GM21717 (cell line): ENCODE data around the gene KRT86.

Experiments used
- ATAC-seq: cut with Tn5 transposase; IDR thresholded peaks from one replicate; pipeline ENCODE4 v1.9.1; 2021; ENCODE audit warnings: mild to moderate bottlenecking, moderate library complexity; ENCODE audit not compliant: unreplicated experiment

The KRT86 gene

DNA sequence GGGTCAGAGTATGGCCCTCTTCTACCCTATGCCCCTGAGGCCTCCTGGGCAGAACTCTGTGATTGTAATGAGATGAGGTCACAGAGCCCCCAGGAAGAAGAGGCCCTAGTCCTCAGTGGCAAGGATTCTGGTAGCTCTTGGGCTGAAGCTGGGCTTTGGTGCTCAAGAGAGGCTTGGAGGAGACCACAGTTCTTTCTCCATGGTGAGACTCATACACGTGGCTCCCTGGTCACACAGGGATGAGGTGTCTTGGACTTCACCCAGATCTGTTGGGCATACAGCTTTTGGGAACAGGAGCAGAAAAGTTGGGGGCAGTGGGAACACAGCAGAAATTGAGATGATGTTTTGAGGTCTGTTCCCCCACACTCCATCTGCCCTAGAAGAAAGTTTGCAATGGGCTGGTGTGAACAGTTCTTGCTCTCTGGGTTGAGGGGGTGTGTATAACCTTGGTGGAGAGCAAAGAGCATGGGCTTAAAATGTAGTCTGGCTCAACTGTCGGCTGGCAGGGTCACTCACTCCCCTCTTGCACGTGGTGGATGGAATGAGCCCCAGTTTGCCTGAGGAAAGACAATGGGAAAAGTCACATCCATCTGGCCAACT lies at the start of gene KRT86:
Gene KRT86 (plus strand): TSS at position 125 of the 600 bp plus-strand sequence. CDS start 27,272 bp downstream, outside the sequence.
- no peak for ATAC-seq

DNA sequence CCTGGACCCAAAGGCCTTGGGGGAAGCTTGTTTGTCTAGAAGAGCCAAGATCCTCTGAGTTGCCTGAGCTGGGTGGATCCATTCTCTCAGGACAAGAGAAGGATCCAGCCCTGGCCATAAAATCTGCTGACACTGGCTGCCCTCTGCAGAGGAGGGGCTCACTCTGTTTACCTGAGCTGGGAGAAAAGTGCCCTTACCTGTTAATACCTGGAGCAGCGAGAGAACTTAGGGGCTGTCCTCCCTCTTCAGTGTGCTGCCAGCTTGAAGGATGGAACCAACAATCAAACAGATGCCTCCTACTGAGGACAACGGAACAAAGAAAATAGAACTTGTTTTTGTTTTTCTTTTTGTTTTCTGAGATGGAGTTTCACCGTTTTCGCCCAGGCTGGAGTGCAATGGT lies 48.7 kb upstream of the KRT86 start:
- ATAC-seq = no peak

DNA sequence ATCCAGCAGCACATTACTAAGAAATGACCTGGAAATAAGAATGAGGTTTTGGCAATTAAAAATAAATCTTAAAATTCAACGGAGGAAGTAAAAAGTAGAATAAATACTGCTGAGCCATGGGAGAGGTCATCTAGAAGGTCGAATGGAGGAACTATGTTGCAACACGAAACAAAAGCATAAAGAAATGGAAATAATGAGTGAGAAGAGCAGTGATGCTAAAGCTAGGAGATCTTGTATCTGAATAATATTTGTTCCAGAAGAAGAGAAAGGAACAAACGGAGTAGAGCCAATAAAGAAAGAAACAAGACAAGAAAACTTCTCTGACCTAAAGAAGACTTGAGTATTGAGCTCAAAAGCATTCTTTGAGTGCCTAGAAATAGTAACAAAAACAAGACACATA lies 48.0 kb upstream of the KRT86 start:
- ATAC-seq = no peak

DNA sequence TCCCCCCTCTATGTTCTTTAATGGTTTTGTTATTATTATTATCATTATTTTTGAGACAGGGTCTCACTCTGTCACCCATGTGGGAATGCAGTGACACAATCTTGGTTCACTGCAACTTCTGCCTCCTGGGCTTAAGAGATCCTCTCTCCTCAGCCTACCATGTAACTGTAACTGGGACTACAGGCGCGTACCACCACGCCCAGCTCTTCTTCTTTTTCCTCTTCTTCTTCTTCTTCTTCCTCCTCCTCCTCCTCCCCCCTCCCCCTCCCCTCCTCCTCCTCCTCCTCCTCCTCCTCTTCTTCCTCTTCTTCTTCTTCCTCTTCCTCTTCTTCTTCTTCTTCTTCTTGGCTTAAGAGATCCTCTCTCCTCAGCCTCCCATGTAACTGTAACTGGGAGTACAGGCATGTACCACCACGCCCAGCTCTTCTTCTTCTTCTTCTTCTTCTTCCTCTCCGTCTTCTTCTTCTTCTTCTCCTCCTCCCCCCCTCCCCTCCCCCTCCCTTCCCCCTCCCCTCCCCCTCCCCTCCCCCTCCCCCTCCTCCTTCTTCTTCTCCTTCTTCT lies 46.8 kb upstream of the KRT86 start:
- no peak for ATAC-seq

DNA sequence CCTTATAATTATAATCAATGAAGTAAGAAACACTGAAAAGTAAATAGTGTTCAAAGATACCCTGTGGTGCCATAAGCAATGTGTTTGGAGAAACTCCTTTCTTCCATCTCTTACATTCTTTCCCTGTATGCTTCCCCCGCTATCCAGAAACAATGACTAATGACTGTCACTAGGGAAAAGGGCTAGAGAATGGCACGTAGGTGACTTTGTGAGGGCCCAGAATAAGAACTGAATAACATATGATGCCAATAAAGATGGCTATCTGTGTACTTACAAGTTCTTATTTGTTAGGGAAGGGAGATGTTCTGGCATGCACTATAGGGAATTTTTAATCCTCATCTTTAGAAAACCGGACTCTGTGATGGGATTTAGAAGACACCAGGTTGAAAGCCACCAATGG lies 46.1 kb upstream of the KRT86 start:
- ATAC-seq = no peak

DNA sequence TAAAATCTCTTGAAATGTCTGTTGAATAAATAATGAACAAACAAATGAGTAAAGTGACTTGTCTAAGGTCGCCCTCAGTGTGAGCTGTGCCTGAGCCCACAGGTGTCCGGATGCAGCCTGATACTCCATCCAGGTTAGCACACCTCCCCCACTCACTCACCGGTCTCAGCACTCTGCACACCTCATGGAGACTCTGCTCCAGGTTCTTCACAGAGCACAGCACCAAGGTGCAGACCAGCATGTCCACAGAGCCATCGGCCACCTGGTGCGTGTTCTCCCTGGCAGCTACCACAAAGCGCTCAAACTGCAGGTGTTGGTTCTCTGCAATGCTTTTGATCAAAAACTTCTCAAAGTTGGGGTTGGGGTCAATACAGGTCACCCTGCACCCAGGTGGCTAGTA lies 45.5 kb upstream of the KRT86 start:
- ATAC-seq = no peak

DNA sequence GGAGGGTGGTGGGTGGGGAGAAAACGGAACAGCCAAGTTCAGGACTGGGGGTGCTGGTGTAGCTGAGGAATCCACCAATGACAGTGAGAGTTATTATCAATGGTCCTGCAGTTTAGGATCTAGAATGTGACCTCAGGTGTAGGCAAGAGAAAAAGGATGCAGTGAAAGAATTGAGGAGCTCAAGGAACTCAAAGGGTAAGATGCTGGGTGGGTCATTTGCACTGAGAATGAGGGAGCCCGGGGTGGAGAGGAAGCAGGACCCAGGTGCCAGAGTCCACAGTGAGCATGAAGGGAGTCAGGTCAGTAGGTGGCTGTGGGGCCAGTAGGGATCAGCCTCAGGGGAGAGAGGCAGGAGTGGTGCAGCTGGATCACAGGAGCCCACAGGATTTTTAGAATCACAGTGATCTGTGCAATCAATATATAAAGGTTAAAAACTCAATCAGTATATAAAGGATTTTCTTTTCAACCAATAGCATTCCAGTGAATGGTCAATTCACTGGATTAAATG lies 44.6 kb upstream of the KRT86 start:
- no peak for ATAC-seq

DNA sequence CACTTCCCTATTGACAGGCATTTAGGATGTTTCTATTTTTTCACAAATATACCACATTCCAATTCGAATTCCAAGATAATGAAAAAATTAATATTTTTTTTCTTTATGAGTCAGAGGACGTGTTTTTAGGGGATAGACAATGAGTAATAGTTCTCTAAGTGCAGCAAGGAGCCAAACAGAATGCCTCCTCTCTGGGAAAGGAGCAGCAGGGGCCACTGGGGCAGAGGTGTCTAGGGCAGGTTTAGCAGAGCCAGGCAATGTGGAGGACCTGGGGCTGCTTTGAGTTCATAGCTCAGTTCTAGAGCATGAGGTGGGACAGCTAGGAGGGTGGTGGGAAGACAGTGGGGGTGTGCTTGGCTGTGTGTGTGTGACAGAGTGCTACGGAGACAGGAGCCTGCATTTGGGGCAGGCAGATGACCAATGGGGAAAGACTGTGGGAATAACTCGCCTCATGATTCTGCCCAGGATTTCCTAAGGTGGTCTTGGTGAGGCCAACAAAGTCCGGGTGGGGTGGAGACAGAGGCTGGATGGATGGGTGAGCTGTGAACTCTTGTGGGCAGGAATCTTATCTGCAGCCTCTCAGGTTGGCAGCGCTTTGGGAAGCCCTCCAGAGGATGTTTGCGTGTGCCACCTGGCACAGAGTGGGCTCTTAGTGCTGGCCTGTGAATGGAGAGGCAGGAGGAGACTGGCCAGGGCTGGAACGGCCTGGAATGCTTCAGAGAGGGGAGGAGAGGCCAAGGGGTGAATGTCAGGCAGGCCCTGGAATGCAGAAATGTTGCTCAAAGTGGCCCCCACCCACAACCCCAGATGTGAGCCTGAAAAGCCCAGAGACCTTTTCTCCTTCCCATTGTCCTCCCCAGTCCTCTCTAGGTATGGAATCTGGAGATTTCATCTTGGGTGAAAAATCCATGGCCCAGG lies 43.8 kb upstream of the KRT86 start:
- ATAC-seq = no peak

DNA sequence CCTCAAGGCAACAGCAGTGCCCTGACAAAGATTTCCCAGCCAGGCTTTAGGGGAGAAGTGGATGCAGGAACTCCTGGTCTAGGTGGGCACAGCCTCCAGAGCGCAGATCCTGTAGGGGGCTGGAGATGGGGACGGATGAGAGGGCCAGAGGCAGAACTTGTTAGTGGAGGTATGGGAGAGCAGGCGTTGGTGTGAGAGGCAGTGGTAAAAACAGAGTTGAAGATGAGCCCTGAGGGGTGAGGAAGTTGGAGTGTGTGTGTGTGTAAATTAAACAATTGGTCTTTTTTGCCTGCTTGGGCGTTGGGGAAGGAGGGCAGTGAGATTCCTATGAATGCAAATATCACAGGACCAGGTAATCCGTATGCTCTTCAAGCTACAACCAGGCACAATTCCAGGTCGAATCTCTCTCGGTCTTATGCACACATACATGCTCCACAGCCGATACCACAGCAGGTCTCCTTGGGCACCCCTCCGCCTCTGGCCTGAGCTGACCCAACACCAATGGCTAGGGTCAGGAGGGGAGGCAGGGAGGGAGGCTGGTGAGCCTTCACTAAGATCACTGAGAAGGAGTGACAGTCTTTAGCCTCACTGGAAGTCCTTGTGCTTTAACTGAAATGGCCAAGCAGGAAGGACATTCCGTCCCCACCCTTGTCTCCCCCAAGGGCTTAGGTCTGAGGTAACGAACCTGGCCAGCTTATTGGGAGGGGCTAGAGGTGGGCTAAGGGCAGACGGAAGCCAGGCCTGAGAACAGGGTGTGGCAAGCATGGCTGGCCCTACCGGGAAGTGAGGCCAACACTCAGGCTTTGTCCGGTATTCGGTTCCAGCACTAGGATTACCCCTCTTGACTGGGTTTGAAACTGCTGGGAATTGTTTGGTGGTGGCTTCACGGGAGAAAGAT lies 42.9 kb upstream of the KRT86 start:
- ATAC-seq = no peak

DNA sequence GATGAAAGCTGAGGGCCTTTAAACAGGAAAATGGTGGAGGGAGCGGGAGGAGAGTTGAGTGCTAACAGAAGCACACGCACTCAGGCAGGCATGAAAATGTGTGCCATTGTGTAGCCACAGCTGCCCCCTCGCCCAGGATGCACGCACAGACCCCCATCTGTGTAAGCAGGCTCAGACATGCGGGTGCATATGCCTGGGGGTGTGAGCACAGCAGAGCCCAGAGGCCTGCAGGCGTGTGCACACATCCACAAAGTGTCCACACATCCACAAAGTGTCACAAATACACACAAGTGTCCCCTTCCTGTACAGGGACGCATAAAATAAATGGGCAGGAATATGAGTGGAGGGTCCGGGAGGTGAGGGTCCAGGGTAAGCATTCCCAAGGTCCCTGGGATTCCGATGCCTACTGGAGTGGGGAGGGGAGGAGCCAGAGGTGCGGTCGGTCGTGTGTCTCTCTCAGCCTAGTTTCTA lies 42.2 kb upstream of the KRT86 start:
- no peak for ATAC-seq

DNA sequence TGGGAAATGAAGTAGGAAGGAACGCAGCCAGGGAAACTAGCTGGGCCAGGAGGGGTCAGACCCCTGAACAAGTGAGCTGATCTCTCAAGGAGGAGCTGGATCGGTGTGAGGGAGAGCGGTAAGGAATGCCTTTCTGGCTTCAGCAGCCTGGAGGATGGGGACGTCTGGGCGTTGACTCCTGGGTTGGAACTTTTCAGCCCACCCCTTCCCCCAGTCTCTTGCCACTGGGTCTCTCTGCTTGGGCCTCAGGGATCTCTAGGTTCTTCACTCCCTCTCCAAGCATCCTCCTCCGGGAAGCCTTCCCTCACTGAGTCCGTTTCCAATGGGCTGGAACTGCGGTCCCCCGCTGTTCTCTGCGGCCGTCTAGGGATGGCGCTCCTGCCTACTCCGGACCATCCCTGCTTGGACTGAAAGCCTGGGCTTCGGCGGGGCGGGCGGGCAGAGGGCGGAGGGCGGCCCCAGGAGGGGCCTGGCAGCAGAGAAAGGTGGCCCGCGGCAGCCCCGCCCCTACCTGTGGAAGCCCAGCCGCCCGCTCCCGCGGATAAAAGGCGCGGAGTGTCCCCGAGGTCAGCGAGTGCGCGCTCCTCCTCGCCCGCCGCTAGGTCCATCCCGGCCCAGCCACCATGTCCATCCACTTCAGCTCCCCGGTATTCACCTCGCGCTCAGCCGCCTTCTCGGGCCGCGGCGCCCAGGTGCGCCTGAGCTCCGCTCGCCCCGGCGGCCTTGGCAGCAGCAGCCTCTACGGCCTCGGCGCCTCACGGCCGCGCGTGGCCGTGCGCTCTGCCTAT lies 41.6 kb upstream of the KRT86 start, which contains the start of gene KRT7:
Gene KRT7 (plus strand): TSS at position 570 of the 788 bp plus-strand sequence. CDS start 54 bp downstream, at position 624.
- ATAC-seq = no peak

DNA sequence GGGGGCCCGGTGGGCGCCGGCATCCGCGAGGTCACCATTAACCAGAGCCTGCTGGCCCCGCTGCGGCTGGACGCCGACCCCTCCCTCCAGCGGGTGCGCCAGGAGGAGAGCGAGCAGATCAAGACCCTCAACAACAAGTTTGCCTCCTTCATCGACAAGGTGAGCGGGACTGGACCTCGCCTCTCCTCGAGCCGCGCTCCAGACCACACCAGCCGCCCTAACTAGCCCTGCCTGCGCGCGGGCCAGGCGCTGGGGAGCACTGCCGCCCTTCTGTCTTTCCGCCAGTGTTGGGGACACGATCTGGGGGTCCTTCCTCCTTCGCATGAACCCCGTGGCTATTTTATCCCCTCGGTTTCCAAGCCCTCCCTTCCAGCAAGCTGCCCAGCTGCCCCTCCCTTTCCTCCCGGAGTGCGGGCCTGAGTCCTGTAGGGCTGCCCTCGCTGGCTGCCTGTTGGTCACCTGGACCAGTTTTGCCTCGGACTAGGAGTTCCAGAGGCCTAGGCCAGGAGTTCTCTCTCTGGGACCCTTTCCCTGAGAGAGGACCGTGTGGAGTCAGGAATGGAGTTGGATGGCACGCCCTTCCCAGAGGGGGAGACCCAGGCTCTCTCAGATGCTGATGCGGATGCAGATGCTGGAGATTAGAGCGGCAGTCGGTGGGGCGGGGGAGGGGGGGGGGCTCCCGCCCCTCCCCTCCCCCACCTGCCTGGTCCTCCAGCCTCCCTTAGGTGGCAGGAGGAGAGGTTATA lies 40.8 kb upstream of the KRT86 start:
- ATAC-seq = no peak

DNA sequence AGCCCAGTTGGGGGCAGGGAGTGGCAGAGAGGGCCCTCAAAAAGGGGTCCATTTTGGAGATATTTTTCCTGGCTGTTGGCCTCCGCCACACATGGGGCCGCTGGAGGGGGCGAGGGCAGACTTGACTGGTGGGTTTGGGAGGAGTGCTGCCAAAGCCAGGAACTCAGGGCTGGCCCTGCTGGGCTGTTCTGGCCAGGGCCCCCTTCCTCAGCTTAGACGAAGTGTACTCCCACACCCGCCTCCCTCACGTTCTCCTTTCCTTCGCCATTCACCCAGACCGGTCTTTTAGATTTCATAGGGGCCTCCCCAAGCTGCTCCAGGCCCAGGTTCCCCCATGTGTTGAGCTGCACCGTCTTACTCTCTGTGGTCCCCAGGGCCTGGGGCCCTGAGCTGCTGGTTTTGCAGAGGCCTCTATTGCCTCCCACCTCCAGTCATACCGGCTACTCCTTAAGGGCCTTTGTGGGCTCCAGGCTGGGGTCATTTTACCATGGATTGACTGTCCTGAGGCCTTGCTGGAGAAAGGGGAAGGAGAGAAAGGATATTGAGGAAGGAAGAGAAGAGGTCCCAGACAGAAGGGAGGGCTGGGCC lies 40.1 kb upstream of the KRT86 start:
- ATAC-seq = no peak

DNA sequence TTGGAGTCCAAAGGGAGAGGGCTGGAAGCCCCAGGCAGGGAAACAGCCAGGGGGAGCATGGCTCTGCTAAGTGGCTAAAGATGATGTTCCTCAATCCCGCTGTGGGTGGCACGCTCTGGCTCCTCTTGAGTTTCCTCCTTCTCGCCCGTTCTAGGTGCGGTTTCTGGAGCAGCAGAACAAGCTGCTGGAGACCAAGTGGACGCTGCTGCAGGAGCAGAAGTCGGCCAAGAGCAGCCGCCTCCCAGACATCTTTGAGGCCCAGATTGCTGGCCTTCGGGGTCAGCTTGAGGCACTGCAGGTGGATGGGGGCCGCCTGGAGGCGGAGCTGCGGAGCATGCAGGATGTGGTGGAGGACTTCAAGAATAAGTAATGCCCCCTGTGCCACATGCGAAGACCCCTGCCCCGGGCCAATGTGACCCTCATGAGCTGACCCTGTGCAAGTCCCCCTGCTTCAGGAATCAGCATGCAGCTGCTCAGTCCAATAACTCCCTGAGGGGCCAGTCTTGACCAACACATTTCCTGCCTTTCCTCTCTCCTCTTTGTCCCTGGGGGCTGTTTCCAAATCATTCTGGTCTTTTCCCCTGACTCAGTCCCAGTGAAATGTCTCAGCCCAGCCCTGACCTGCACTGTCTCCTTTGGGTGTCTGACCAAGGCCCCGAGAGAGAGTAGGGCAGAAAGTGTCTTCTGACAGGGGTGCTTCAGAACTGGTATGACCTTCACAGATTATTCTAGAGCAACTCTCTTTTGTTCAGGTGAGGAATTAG lies 39.3 kb upstream of the KRT86 start:
- no peak for ATAC-seq

DNA sequence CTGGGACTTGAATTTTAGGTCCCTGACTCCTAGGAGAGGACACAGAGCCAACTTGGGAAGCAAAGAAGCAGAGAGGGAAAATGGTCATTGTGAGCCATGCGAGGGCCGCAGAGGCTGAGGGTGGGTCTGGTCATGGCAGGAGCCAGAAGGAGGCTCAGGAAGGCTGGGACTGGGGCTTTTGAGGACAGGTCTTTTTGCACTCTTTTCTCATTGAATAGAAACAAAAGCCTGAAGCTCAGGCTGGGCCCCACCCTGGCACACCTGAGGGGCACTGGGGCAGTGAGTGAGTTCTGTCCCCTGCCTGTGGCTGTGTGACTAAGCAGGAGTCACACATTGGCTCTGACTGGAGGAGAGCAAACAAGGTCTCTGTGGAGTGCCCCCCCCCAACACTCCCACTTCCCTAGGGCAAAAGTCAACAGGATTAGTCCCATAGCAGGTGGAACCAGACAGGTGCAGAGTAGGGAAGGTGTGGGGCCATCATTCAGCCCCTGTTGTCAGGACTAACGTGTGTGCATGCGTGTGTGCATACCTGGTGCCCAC lies 38.6 kb upstream of the KRT86 start:
- ATAC-seq = no peak

DNA sequence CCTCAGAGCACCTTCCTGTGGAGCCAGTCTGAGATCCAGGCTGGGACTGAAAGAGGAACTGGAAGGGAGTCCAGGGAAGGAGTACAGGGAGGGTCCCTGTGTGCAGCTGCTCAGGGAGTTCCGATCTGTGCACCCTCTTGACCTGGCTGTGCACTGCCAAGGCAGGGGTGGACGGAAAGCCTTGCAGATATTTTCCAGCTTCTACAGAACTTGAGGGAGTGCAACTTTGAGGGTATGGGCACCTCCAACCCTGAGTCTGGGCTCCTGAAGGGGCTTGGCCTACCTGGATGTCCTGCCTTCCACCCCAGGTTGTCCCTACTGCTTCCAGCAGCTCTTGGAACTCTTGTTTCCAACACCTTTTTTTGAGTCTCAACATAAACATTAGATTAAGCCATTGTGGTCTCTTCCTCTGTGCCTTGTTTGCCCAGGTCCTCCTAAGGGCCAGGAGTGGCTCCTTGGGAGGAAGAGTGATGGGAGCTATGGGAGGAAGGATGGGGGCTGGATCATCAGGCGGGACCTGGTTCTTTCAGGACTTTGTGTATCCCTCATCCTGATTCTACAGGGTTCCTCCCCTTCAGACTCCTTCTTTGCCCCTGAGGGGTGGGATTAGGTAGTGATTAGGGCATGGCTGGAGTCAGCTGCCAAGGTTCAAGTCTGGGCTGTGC lies 37.9 kb upstream of the KRT86 start:
- ATAC-seq = no peak

DNA sequence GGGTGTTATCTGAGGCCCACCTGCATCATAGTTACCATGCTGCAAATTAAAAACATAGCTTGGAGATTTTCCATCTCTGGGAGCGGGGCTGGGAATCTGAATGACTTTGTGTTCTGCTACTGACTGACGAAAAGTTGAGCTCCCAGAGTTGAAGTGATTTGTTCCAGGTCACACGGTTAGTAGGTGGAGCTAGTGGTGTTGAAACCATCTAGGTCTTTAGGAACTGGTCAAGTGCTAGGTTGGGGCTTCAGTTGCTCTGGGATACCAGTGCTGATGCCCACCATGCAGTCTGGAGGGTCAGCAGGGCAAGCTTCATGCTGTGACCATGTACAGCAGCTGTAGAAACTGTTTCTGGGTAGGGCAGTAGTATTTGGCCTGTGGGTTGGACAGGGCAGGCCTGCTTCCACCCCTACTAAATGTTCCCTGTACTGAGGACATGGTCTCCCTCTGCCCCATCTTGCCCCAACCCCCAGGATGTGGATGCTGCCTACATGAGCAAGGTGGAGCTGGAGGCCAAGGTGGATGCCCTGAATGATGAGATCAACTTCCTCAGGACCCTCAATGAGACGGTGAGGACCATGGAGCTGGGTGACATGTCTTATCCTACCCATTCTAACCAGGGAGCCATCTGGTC lies 36.1 kb upstream of the KRT86 start:
- ATAC-seq = no peak
